C1 segment of cervical spinal cord (tissue), 14 donors: ENCODE measurements around the gene NEAT1.

Source experiments
- DNase-seq, 14 donors: peaks; one replicate each; lab custom pipeline; 2025; lab: John Stamatoyannopoulos, UW

The NEAT1 gene

DNA sequence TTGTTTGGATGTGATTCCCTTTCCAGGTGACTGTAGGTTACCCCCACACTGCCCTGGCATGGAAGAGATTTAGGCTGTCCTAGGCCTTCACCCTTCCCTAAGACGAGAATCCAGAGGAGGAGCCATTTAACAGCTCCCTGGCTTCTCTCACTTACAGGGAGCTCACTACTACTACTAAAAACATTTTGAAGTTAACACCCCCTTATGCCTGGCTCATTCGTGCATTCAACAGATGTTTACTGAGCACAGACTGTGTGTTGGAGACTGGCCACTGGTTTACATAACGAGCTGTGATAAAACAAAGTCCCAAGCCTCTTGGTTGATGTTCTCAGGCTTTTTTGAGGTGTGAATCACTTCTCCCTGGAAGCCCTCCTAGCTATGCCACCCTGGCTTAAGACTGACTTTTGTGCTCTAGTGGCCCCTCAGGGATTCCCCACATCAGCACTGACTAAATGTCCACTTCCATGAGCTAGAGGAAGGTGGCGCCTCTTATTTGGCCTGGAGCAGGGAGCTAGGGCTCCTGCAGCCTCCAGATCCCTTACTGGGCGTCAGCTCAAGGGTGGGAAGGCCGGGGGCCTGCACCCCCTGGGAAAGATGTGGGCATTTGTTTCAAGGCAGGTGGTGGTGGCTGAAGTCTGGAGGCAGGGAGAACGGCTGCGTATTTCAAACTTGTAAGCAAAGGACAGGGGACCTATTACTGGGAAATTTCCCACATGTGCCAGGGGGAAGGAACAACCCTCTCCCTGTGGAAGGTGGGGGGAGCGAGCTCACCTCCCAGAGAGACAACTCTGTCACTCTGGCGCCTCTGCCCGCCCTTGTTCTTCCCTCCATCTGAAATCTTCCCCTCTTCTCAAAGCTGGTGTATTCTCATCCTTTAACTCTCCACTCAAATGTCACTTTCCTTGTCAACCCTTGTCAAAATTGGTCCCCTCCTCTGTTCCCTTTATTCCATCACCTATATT lies 56.9 kb downstream of the NEAT1 start:
- peak in 10 of 14 donors; percentile 31 to 78 (median 63) for DNase-seq

GRCh38 chr11:65482306-65482850 lies 59.8 kb downstream of the NEAT1 start:
- DNase-seq: peak in 1 of 14 donors; percentile 20

DNA sequence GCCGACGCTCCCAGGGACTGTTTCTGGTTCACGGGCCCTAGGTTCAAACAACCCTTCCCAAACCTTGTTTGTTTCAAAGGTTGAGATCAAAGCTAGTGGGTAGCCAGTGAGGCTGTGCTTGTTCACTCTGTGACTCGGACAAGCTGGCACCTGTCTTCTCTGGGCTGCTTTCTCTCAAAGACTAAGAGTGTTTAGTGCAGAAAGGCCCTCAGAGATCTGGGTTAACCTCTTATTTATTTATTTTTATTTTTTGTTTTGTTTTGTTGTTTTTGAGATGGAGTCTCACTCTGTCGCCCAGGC lies 63.3 kb downstream of the NEAT1 start:
- peak in 2 of 14 donors; percentile 25 to 34 for DNase-seq

GRCh38 chr11:65486570-65487466 lies 64.2 kb downstream of the NEAT1 start:
- no peak for DNase-seq

- peak; percentile 76 to 100 (median 98) for DNase-seq
Measured at GRCh38 chr11:65487467-65488272, 65.1 kb downstream of the NEAT1 start.

GRCh38 chr11:65488273-65489034 lies 65.9 kb downstream of the NEAT1 start:
- peak in 7 of 14 donors; percentile 39 to 77 (median 74) for DNase-seq

- peak in 7 of 14 donors; percentile 49 to 82 (median 59) for DNase-seq
Measured at GRCh38 chr11:65489035-65489705, 66.6 kb downstream of the NEAT1 start.

GRCh38 chr11:65489706-65490320 lies 67.2 kb downstream of the NEAT1 start:
- DNase-seq: peak in 3 of 14 donors; percentile 37 to 68 (median 65)

GRCh38 chr11:65491163-65491465 lies 68.5 kb downstream of the NEAT1 start:
- peak in 1 of 14 donors; percentile 37 for DNase-seq

- DNase-seq: peak in 9 of 14 donors; percentile 37 to 86 (median 61)
Measured at GRCh38 chr11:65491614-65492386, 69.2 kb downstream of the NEAT1 start.

GRCh38 chr11:65492387-65492636 lies 69.7 kb downstream of the NEAT1 start:
- no peak for DNase-seq

DNA sequence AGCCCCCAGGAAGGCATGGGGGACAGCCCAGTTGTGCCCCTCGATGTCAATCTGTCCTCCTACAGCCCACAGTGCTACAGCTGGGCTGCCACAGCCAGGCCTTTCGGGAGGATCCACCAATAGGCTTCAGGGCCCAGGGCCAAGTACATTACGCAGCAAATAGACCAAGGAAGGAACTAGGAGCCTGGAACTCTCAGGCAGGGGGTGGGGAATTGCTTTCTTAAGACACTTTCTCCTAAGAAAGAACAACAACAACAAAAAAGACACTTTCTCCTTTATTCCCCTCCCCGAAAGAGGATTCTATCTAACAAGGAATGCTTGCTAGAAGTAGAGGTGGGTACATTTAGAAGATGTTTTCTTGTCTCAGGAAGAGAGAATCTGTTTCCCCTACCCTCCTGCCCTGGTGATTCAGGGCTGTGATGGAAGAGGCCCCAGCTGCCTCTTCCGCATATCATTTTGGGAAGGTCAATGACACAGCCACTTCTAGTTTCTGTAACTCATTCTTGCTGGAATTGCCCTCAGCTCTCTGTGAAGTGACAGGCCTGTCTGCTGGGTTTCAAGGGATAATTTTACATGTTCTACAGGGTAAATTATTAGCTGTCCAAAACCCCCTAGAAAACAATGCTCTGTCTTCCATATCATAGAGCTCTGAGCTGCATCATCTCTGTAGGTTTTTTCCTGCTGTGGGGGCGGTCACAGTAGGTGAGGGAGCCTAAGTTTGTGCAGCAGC lies 70.2 kb downstream of the NEAT1 start:
- peak in 11 of 14 donors; percentile 30 to 76 (median 66) for DNase-seq

DNA sequence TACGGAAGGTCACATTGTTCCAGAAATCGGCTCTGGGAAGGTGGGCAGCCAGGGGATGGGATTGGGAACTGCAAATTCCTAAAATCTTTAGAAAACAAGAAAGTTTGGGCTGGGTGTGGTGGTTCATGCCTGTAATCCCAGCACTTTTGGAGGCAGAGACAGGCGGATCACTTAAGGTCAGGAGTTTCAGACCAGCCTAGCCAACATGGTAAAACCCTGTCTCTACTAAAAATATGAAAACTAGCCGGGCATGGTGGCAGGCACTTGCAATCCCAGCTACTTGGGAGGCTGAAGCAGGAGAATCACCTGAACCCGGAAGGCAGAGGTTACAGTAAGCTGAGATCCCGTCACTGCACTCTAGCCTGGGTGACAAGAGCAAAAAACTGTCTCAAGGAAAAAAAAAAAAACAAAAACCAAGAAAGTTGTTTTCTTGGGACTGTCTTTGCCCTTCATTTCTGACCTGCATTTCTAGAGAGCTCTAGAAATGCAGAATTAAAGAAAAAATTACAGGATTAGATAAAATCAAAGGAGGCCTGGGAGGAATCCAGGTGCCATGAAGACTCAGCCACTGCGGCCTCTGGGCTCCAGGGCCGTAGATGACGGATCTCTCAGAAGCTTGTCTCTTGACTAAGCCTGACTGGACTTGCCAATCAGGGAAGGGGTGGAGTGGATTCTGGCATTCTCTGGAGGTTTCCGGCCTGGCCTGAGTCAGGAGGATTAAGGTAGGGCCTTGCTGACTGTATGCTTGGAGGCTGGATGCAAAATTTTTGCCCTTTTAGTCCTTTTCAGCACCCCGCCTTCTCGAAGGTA lies 71.0 kb downstream of the NEAT1 start:
- DNase-seq: peak in 7 of 14 donors; percentile 37 to 79 (median 50)
